GM23338 (cell line): ENCODE measurements around the gene DAAM1. TPM values are rescaled to one million over a fixed set of nuclear protein-coding genes. Genes with fewer than 3 reads are reported as not detected.

Experiments
- ATAC-seq: fragments of 200-7000 bp; cut with Tn5 transposase; 3 replicates; pipeline ENCODE4 v1.9.1; 2020
- DNase-seq: peaks from one replicate; pipeline ENCODE4 v3.0.0-alpha.2; 2015; ENCODE audit warnings: low spot score
- H2AFZ ChIP-seq: fragments of 200-600 bp; sonication (generic); 2 replicates; pipeline ENCODE4 v1.8.0; 2016; ENCODE audit warnings: antibody characterized with exemption, mild to moderate bottlenecking, moderate library complexity
- H3F3A ChIP-seq: fragments of 200-600 bp; sonication (generic); replicated peaks from 2 replicates; pipeline ENCODE4 v1.8.0; 2017; ENCODE audit warnings: antibody characterized with exemption, mixed run types, low read depth
- H3K27ac ChIP-seq: fragments of 200-600 bp; sonication (generic); 2 replicates; pipeline ENCODE4 v1.6.1; 2016; ENCODE audit warnings: low read depth
- H3K27me3 ChIP-seq: fragments of 200-600 bp; sonication (generic); 2 replicates; pipeline ENCODE4 v1.8.0; 2016; ENCODE audit warnings: mild to moderate bottlenecking, mixed run types, moderate library complexity; ENCODE audit not compliant: insufficient read depth
- H3K36me3 ChIP-seq: fragments of 200-600 bp; sonication (generic); 2 replicates; pipeline ENCODE4 v1.8.0; 2016; ENCODE audit warnings: mild to moderate bottlenecking; ENCODE audit not compliant: insufficient read depth
- H3K4me1 ChIP-seq: fragments of 200-600 bp; sonication (generic); 2 replicates; pipeline ENCODE4 v1.8.0; 2016; ENCODE audit warnings: mild to moderate bottlenecking, moderate library complexity; ENCODE audit not compliant: insufficient read depth
- H3K4me2 ChIP-seq: fragments of 200-600 bp; sonication (generic); 2 replicates; pipeline ENCODE4 v1.7.1; 2017; ENCODE audit warnings: mixed run types
- H3K4me3 ChIP-seq: fragments of 200-600 bp; sonication (generic); 2 replicates; pipeline ENCODE4 v1.6.1; 2016; ENCODE audit warnings: mixed run types
- H3K79me2 ChIP-seq: fragments of 200-600 bp; sonication (generic); replicated peaks from 2 replicates; pipeline ENCODE4 v1.8.0; 2017; ENCODE audit warnings: mild to moderate bottlenecking; ENCODE audit not compliant: insufficient read depth
- H3K9me2 ChIP-seq: fragments of 200-600 bp; sonication (generic); 2 replicates; pipeline ENCODE4 v1.8.0; 2017; ENCODE audit not compliant: insufficient read depth
- H4K20me1 ChIP-seq: fragments of 200-600 bp; sonication (generic); replicated peaks from 2 replicates; pipeline ENCODE4 v1.8.0; 2017; ENCODE audit warnings: mild to moderate bottlenecking; ENCODE audit not compliant: insufficient read depth
- H3K27ac Mint-ChIP-seq: 2 replicates; pipeline ENCODE4 v1.8.0; 2020; ENCODE audit warnings: inconsistent platforms, mild to moderate bottlenecking, moderate library complexity, mixed read lengths
- H3K27me3 Mint-ChIP-seq: 3 replicates; pipeline ENCODE4 v1.8.0; 2022; ENCODE audit warnings: low read depth, mild to moderate bottlenecking, moderate library complexity, mixed read lengths, inconsistent platforms; ENCODE audit not compliant: insufficient read depth, poor library complexity
- H3K36me3 Mint-ChIP-seq: 3 replicates; pipeline ENCODE4 v1.8.0; 2021; ENCODE audit warnings: low read depth, mild to moderate bottlenecking, inconsistent platforms, moderate library complexity, mixed read lengths
- H3K4me1 Mint-ChIP-seq: 3 replicates; pipeline ENCODE4 v1.8.0; 2020; ENCODE audit warnings: mild to moderate bottlenecking, inconsistent platforms, mixed read lengths
- H3K4me3 Mint-ChIP-seq: 3 replicates; pipeline ENCODE4 v1.8.0; 2021; ENCODE audit warnings: moderate library complexity, mild to moderate bottlenecking, inconsistent platforms, mixed read lengths
- H3K9me3 Mint-ChIP-seq: 3 replicates; pipeline ENCODE4 v1.8.0; 2020; ENCODE audit warnings: moderate library complexity, mild to moderate bottlenecking, inconsistent platforms, mixed read lengths
- CREB1 ChIP-seq: fragments of 250-450 bp; sonication (Bioruptor Pico); IDR thresholded peaks from 2 replicates; pipeline ENCODE4 v1.5.0; 2020; ENCODE audit warnings: low read depth, mild to moderate bottlenecking, moderate library complexity
- EZH2 ChIP-seq: fragments of 200-600 bp; sonication (generic); IDR thresholded peaks from one replicate; pipeline ENCODE4 v1.8.0; 2017; ENCODE audit warnings: antibody characterized with exemption, mild to moderate bottlenecking, low read depth; ENCODE audit not compliant: unreplicated experiment
- EZH2phosphoT487 ChIP-seq: fragments of 200-600 bp; sonication (generic); IDR thresholded peaks from one replicate; pipeline ENCODE4 v1.8.1; 2018; ENCODE audit warnings: antibody characterized with exemption; ENCODE audit not compliant: unreplicated experiment
- NANOG ChIP-seq: IDR thresholded peaks from 2 replicates; pipeline ENCODE4 v1.6.1; 2016; ENCODE audit warnings: antibody characterized with exemption, borderline replicate concordance
- POLR2AphosphoS5 ChIP-seq: IDR thresholded peaks from 2 replicates; pipeline ENCODE4 v1.6.1; 2016; ENCODE audit warnings: antibody characterized with exemption, low read depth
- STAT1 ChIP-seq: IDR thresholded peaks from one replicate; pipeline ENCODE4 v1.6.1; 2016; ENCODE audit warnings: antibody characterized with exemption; ENCODE audit not compliant: unreplicated experiment
- ZNF114 ChIP-seq: fragments of 250-450 bp; sonication (Bioruptor Pico); IDR thresholded peaks from 2 replicates; pipeline ENCODE4 v1.5.0; 2020; ENCODE audit warnings: mild to moderate bottlenecking, moderate library complexity
- ZNF331 ChIP-seq: fragments of 250-450 bp; sonication (Bioruptor Pico); IDR thresholded peaks from 2 replicates; pipeline ENCODE4 v1.5.0; 2020; ENCODE audit warnings: low read depth, mild to moderate bottlenecking, moderate library complexity
- long read RNA-seq: library from polyadenylated mRNA; unstranded; transcript quantifications from one replicate; pipeline ENCODE4 v2.0.0, GENCODE V29; 2020; ENCODE audit not compliant: unreplicated experiment
- polyA plus RNA-seq: library from polyadenylated mRNA; unstranded; fragments of >200 nt; fragmentation: Nextera tagmentation; extraction: Ambion mirVana; gene quantifications from 2 replicates; pipeline ENCODE4 v1.2.1, GENCODE V29; 2016
- total RNA-seq: library from RNA; depleted of rRNA; stranded (reverse); fragments of >200 nt; shearing (Covaris generic); gene quantifications from 2 replicates; pipeline ENCODE4 v1.2.3, GENCODE V29; 2014; rRNA removed
- TF ChIP-seq, protein P1 (sequence below): IDR thresholded peaks from 2 replicates; pipeline ENCODE4 v1.6.1; 2016; ENCODE audit warnings: antibody characterized with exemption
- TF ChIP-seq, protein P2 (sequence below): fragments of 250-450 bp; sonication (Bioruptor Pico); IDR thresholded peaks from 2 replicates; pipeline ENCODE4 v1.5.0; 2020; ENCODE audit warnings: mild to moderate bottlenecking, moderate library complexity

DAAM1 gene
- total RNA-seq (36.3 and 51.1 TPM in 2 replicates), polyA plus RNA-seq (28.4 and 42.1 TPM in 2 replicates)
- long read RNA-seq, partial matches to known transcripts: 11 of 15 reads
- long read RNA-seq, other reads (novel, unspliced or antisense): 3 of 15 reads

DNA sequence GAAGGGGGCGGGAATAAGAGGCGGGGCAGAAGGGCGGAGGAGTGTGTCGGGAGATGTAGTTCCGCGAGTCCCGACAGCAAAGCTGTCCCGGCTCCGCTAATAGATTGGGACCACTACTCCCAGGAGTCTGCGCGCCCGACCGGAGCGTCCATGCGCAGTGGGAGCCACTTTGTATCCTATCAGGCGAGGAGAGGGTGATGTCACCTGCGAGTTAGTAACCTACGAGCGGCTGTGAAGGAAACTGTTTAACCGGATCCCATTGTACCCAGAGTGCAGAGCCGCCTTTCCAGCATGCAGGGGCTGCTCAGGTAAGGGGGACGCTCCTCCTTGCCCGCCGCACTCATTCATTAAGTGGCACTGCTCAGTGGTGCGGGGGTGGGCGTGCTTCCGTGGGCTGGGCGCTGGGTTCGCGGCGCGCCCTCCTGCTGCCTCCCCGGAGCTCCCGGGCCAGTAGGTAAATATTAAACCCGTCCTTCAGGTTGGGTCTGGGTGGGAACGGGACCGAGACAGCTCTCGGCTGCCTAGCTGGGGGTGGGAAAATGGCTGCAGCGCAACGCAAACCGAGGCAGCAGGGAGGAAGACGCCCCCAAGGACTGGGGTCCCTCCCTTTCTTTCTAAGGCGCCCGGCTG is at the start of gene DAAM1:
DAAM1 (plus strand) TSS at position 207 of the 630 bp plus-strand sequence. CDS start 74,811 bp downstream, outside the sequence.
- peak; percentile 91 for ATAC-seq
- H3K36me3 Mint-ChIP-seq: no peaks in the 10 kb centered on the region

DNA sequence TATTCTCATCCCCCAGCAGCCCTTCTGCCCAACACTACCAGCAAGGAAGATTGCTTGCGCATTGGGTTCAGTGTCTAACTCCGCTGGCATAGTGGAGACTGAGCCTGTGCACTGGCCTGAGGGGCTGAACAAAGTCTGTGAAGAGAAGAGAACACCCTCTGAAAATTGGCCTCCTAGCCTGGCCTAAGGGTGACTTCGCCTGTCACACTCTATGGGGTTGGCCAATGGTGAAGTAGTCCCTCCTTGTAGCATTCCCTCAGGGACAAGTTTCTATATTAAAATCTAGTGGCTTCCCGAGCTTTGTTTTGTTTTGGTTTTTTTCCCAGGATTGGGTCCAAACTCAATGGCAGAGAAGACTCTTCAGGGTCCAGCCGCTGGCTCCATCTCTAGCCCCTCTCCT is 49.1 kb upstream of the DAAM1 start:
- Histone ChIP-seq H3K36me3 (no peaks in the 10 kb centered on the region), H3K4me3 (no peak overlapping the region), H3K4me1 (no peaks in the 10 kb centered on the region), H3K27ac (no peak overlapping the region), H3K4me2 (no peak overlapping the region), H3K9me2 (peaks cover 8% of the 10 kb centered on the region), H3F3A (no peaks in the 10 kb centered on the region), H2AFZ (no peak overlapping the region), H3K27me3 (no peaks in the 10 kb centered on the region), H3K79me2 (no peaks in the 10 kb centered on the region), H4K20me1 (no peaks in the 10 kb centered on the region)
- DNase-seq (no peak), ATAC-seq (no peak)
- Mint-ChIP-seq H3K9me3 (no peaks in the 10 kb centered on the region), H3K4me1 (peaks cover under 1% of the 10 kb centered on the region; the same call in 1 of the 3 replicates), H3K27ac (no peak overlapping the region), H3K4me3 (no peak overlapping the region), H3K36me3 (no peaks in the 10 kb centered on the region), H3K27me3 (peaks cover 1% of the 10 kb centered on the region)
- no peak for TF ChIP-seq EZH2
- TF ChIP-seq EZH2phosphoT487: no peak
- no peak for TF ChIP-seq CREB1 (CRISPR knock-in tag)
- no peak for TF ChIP-seq NANOG
- TF ChIP-seq ZNF331: no peak
- TF ChIP-seq, protein P1, sequence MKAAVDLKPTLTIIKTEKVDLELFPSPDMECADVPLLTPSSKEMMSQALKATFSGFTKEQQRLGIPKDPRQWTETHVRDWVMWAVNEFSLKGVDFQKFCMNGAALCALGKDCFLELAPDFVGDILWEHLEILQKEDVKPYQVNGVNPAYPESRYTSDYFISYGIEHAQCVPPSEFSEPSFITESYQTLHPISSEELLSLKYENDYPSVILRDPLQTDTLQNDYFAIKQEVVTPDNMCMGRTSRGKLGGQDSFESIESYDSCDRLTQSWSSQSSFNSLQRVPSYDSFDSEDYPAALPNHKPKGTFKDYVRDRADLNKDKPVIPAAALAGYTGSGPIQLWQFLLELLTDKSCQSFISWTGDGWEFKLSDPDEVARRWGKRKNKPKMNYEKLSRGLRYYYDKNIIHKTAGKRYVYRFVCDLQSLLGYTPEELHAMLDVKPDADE: no peak
- no peak for TF ChIP-seq POLR2AphosphoS5
- TF ChIP-seq STAT1: no peak
- TF ChIP-seq, protein P2, sequence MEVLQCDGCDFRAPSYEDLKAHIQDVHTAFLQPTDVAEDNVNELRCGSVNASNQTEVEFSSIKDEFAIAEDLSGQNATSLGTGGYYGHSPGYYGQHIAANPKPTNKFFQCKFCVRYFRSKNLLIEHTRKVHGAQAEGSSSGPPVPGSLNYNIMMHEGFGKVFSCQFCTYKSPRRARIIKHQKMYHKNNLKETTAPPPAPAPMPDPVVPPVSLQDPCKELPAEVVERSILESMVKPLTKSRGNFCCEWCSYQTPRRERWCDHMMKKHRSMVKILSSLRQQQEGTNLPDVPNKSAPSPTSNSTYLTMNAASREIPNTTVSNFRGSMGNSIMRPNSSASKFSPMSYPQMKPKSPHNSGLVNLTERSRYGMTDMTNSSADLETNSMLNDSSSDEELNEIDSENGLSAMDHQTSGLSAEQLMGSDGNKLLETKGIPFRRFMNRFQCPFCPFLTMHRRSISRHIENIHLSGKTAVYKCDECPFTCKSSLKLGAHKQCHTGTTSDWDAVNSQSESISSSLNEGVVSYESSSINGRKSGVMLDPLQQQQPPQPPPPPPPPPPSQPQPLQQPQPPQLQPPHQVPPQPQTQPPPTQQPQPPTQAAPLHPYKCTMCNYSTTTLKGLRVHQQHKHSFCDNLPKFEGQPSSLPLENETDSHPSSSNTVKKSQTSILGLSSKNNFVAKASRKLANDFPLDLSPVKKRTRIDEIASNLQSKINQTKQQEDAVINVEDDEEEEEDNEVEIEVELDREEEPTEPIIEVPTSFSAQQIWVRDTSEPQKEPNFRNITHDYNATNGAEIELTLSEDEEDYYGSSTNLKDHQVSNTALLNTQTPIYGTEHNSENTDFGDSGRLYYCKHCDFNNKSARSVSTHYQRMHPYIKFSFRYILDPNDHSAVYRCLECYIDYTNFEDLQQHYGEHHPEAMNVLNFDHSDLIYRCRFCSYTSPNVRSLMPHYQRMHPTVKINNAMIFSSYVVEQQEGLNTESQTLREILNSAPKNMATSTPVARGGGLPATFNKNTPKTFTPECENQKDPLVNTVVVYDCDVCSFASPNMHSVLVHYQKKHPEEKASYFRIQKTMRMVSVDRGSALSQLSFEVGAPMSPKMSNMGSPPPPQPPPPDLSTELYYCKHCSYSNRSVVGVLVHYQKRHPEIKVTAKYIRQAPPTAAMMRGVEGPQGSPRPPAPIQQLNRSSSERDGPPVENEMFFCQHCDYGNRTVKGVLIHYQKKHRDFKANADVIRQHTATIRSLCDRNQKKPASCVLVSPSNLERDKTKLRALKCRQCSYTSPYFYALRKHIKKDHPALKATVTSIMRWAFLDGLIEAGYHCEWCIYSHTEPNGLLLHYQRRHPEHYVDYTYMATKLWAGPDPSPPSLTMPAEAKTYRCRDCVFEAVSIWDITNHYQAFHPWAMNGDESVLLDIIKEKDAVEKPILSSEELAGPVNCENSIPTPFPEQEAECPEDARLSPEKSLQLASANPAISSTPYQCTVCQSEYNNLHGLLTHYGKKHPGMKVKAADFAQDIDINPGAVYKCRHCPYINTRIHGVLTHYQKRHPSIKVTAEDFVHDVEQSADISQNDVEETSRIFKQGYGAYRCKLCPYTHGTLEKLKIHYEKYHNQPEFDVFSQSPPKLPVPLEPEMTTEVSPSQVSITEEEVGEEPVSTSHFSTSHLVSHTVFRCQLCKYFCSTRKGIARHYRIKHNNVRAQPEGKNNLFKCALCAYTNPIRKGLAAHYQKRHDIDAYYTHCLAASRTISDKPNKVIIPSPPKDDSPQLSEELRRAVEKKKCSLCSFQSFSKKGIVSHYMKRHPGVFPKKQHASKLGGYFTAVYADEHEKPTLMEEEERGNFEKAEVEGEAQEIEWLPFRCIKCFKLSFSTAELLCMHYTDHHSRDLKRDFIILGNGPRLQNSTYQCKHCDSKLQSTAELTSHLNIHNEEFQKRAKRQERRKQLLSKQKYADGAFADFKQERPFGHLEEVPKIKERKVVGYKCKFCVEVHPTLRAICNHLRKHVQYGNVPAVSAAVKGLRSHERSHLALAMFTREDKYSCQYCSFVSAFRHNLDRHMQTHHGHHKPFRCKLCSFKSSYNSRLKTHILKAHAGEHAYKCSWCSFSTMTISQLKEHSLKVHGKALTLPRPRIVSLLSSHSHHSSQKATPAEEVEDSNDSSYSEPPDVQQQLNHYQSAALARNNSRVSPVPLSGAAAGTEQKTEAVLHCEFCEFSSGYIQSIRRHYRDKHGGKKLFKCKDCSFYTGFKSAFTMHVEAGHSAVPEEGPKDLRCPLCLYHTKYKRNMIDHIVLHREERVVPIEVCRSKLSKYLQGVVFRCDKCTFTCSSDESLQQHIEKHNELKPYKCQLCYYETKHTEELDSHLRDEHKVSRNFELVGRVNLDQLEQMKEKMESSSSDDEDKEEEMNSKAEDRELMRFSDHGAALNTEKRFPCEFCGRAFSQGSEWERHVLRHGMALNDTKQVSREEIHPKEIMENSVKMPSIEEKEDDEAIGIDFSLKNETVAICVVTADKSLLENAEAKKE: no peak

More for the DNA sequence above, at the start of gene DAAM1:
- Mint-ChIP-seq H3K4me3 (peak within 1 kb of the TSS; percentile 91), H3K9me3 (no peaks in the 10 kb centered on the region; the same call in 2 of the 3 replicates), H3K27me3 (peaks cover 6% of the 10 kb centered on the region), H3K27ac (no peak within 1 kb of the TSS), H3K4me1 (peaks cover 16% of the 10 kb centered on the region)
- Histone ChIP-seq H3K4me3 (peak within 1 kb of the TSS; percentile 95), H3K27me3 (peaks cover 24% of the 10 kb centered on the region), H2AFZ (peak within 1 kb of the TSS; percentile 97), H3K4me1 (peaks cover 12% of the 10 kb centered on the region), H4K20me1 (no peaks in the 10 kb centered on the region), H3K27ac (peak within 1 kb of the TSS; percentile 90; the same call in 1 of the 2 replicates), H3K9me2 (no peaks in the 10 kb centered on the region), H3K36me3 (no peaks in the 10 kb centered on the region), H3K79me2 (peaks cover 30% of the 10 kb centered on the region), H3K4me2 (peak within 1 kb of the TSS; percentile 97), H3F3A (no peaks in the 10 kb centered on the region)
- peak; percentile 99 for DNase-seq
- no peak for TF ChIP-seq NANOG
- no peak for TF ChIP-seq STAT1
- TF ChIP-seq, protein P1: peak; percentile 75; the same call in 1 of the 2 replicates
- TF ChIP-seq EZH2: no peak
- no peak for TF ChIP-seq ZNF114
- TF ChIP-seq POLR2AphosphoS5: peak; percentile 82
